HL-60 (cell line): ENCODE measurements around the gene ABCC4.

Experiments
- CTCF ChIP-seq: IDR thresholded peaks from one replicate; pipeline ENCODE4 v1.5.1; 2011; ENCODE audit warnings: low read length, control low read depth, inconsistent platforms; ENCODE audit not compliant: insufficient read depth
- GABPA ChIP-seq: IDR thresholded peaks from 2 replicates; pipeline ENCODE4 v1.6.1; 2012; ENCODE audit warnings: low read depth
- POLR2AphosphoS5 ChIP-seq: IDR thresholded peaks from 2 replicates; pipeline ENCODE4 v1.6.1; 2012; ENCODE audit warnings: low read depth
- REST ChIP-seq: IDR thresholded peaks from 2 replicates; pipeline ENCODE4 v1.6.1; 2012; ENCODE audit warnings: low read depth; ENCODE audit not compliant: insufficient replicate concordance
- SPI1 ChIP-seq: IDR thresholded peaks from 2 replicates; pipeline ENCODE4 v1.6.1; 2012; ENCODE audit warnings: low read depth, mild to moderate bottlenecking, borderline replicate concordance

GRCh38 chr13:95058680-95059079 is 242.6 kb downstream of the ABCC4 start:
- TF ChIP-seq POLR2AphosphoS5 (no peak), CTCF (no peak), SPI1 (no peak), REST (no peak), GABPA (no peak)
